ENCODE results near the gene LRMDA. TPM values are rescaled to one million over a fixed set of nuclear protein-coding genes. Genes with fewer than 3 reads are reported as not detected.

LRMDA gene
- total RNA-seq, 2 experiments from 2014 or later: not detected

- H3K4me3 Mint-ChIP-seq: no peak overlapping the region
- no peak for DNase-seq
- H3K36me3 Mint-ChIP-seq (ENCODE audit: low read depth): no peaks in the 10 kb centered on the region
- no peaks in the 10 kb centered on the region for H3K9me3 Mint-ChIP-seq
- POLR2A ChIA-PET: no interaction called here
- no peak overlapping the region for H3K27ac Mint-ChIP-seq
- H3K4me1 Mint-ChIP-seq: no peaks in the 10 kb centered on the region
- CTCF ChIA-PET: no interaction called here
- no peaks in the 10 kb centered on the region for H3K27me3 Mint-ChIP-seq
These were observed 991.3 kb downstream of the LRMDA start for GRCh38 chr10:76422769-76423168.

- Mint-ChIP-seq H3K27ac (no peak overlapping the region), H3K4me1 (no peaks in the 10 kb centered on the region), H3K36me3 (ENCODE audit: low read depth) (no peaks in the 10 kb centered on the region), H3K4me3 (no peak overlapping the region), H3K27me3 (no peaks in the 10 kb centered on the region), H3K9me3 (no peaks in the 10 kb centered on the region)
- ChIA-PET POLR2A (no interaction called here), CTCF (interaction anchor here (1.5 kb wide), 1 partner anchor 11 kb away, joined by 3 read pairs; no protein-coding TSS in a partner anchor)
- no peak for DNase-seq
These were observed 997.3 kb downstream of the LRMDA start for GRCh38 chr10:76428551-76429367.

- Mint-ChIP-seq H3K27me3 (no peaks in the 10 kb centered on the region), H3K4me3 (no peak overlapping the region), H3K4me1 (no peaks in the 10 kb centered on the region), H3K27ac (no peak overlapping the region), H3K9me3 (no peaks in the 10 kb centered on the region), H3K36me3 (ENCODE audit: low read depth) (no peaks in the 10 kb centered on the region)
- DNase-seq: no peak
- POLR2A ChIA-PET: no interaction called here
- CTCF ChIA-PET: interaction anchor here (1.5 kb wide), 1 partner anchor 10 kb away, joined by 3 read pairs; no protein-coding TSS in a partner anchor
These were observed 998.1 kb downstream of the LRMDA start for GRCh38 chr10:76429368-76430060.

GRCh38 chr10:76430061-76430645, 998.7 kb downstream of the LRMDA start:
- CTCF ChIA-PET: interaction anchor here (1.5 kb wide), 1 partner anchor 9 kb away, joined by 3 read pairs; no protein-coding TSS in a partner anchor
- Mint-ChIP-seq H3K4me3 (no peak overlapping the region), H3K27me3 (no peaks in the 10 kb centered on the region), H3K27ac (no peak overlapping the region), H3K36me3 (ENCODE audit: low read depth) (no peaks in the 10 kb centered on the region), H3K4me1 (no peaks in the 10 kb centered on the region), H3K9me3 (no peaks in the 10 kb centered on the region)
- POLR2A ChIA-PET: no interaction called here
- no peak for DNase-seq

- H3K4me1 Mint-ChIP-seq: no peaks in the 10 kb centered on the region
- no peaks in the 10 kb centered on the region for H3K36me3 Mint-ChIP-seq (ENCODE audit: low read depth)
- no peak for DNase-seq
- POLR2A ChIA-PET: no interaction called here
- H3K27me3 Mint-ChIP-seq: no peaks in the 10 kb centered on the region
- CTCF ChIA-PET: no interaction called here
- no peaks in the 10 kb centered on the region for H3K9me3 Mint-ChIP-seq
- no peak overlapping the region for H3K27ac Mint-ChIP-seq
- H3K4me3 Mint-ChIP-seq: no peak overlapping the region
These were observed 1000.9 kb downstream of the LRMDA start for GRCh38 chr10:76432016-76433012.

GRCh38 chr10:76433161-76434005, 1002.0 kb downstream of the LRMDA start:
- no peak for DNase-seq
- no peaks in the 10 kb centered on the region for H3K27me3 Mint-ChIP-seq
- no peak overlapping the region for H3K4me3 Mint-ChIP-seq
- H3K9me3 Mint-ChIP-seq: no peaks in the 10 kb centered on the region
- H3K4me1 Mint-ChIP-seq: no peaks in the 10 kb centered on the region
- ChIA-PET POLR2A (no interaction called here), CTCF (no interaction called here)
- H3K27ac Mint-ChIP-seq: no peak overlapping the region
- H3K36me3 Mint-ChIP-seq (ENCODE audit: low read depth): no peaks in the 10 kb centered on the region

- CTCF ChIA-PET: no interaction called here
These were observed 1003.7 kb downstream of the LRMDA start for GRCh38 chr10:76435157-76435556.

GRCh38 chr10:76436401-76436811, 1005.0 kb downstream of the LRMDA start:
- H3K36me3 Mint-ChIP-seq (ENCODE audit: low read depth): no peaks in the 10 kb centered on the region
- CTCF ChIA-PET: no interaction called here

More at GRCh38 chr10:76435157-76435556, 1003.7 kb downstream of the LRMDA start:
- POLR2A ChIA-PET: no interaction called here
- Mint-ChIP-seq H3K27me3 (no peaks in the 10 kb centered on the region), H3K27ac (no peak overlapping the region), H3K36me3 (ENCODE audit: low read depth) (no peaks in the 10 kb centered on the region), H3K9me3 (no peaks in the 10 kb centered on the region), H3K4me3 (no peak overlapping the region), H3K4me1 (no peaks in the 10 kb centered on the region)
- no peak for DNase-seq

GRCh38 chr10:76436981-76437380, 1005.6 kb downstream of the LRMDA start:
- POLR2A ChIA-PET: no interaction called here
- H3K4me1 Mint-ChIP-seq: no peaks in the 10 kb centered on the region
- CTCF ChIA-PET: no interaction called here

More at GRCh38 chr10:76436401-76436811, 1005.0 kb downstream of the LRMDA start:
- no peak overlapping the region for H3K4me3 Mint-ChIP-seq
- no peaks in the 10 kb centered on the region for H3K4me1 Mint-ChIP-seq
- no peaks in the 10 kb centered on the region for H3K9me3 Mint-ChIP-seq
- POLR2A ChIA-PET: no interaction called here
- DNase-seq: no peak
- H3K27ac Mint-ChIP-seq: no peak overlapping the region
- no peaks in the 10 kb centered on the region for H3K27me3 Mint-ChIP-seq

GRCh38 chr10:76440426-76440825, 1009.0 kb downstream of the LRMDA start:
- Mint-ChIP-seq H3K36me3 (ENCODE audit: low read depth) (no peaks in the 10 kb centered on the region), H3K4me3 (no peak overlapping the region), H3K9me3 (no peaks in the 10 kb centered on the region), H3K27ac (no peak overlapping the region), H3K4me1 (no peaks in the 10 kb centered on the region), H3K27me3 (no peaks in the 10 kb centered on the region)
- CTCF ChIA-PET: no interaction called here
- POLR2A ChIA-PET: no interaction called here
- DNase-seq: no peak

More at GRCh38 chr10:76436981-76437380, 1005.6 kb downstream of the LRMDA start:
- DNase-seq: no peak
- Mint-ChIP-seq H3K27me3 (no peaks in the 10 kb centered on the region), H3K4me3 (no peak overlapping the region), H3K27ac (no peak overlapping the region), H3K9me3 (no peaks in the 10 kb centered on the region), H3K36me3 (ENCODE audit: low read depth) (no peaks in the 10 kb centered on the region)

GRCh38 chr10:76442113-76442512, 1010.7 kb downstream of the LRMDA start:
- CTCF ChIA-PET: no interaction called here
- Mint-ChIP-seq H3K27me3 (no peaks in the 10 kb centered on the region), H3K9me3 (no peaks in the 10 kb centered on the region), H3K36me3 (ENCODE audit: low read depth) (no peaks in the 10 kb centered on the region), H3K27ac (no peak overlapping the region), H3K4me3 (no peak overlapping the region), H3K4me1 (no peaks in the 10 kb centered on the region)
- no peak for DNase-seq
- POLR2A ChIA-PET: no interaction called here

All from activated CD4-positive, alpha-beta T cell treated with anti-CD3 and anti-CD28 coated beads, Interleukin-2, amount 10 ng/mL, durations not matched to agents 7 days and 5 days (primary cell).